GM10847 (cell line): ENCODE measurements around the gene ADAMTS19.

Experiments
- POLR2A ChIP-seq: IDR thresholded peaks from 2 replicates; pipeline ENCODE4 v1.6.1; 2011; ENCODE audit not compliant: insufficient read length; ENCODE audit errors: extremely low read depth

ADAMTS19 gene

DNA sequence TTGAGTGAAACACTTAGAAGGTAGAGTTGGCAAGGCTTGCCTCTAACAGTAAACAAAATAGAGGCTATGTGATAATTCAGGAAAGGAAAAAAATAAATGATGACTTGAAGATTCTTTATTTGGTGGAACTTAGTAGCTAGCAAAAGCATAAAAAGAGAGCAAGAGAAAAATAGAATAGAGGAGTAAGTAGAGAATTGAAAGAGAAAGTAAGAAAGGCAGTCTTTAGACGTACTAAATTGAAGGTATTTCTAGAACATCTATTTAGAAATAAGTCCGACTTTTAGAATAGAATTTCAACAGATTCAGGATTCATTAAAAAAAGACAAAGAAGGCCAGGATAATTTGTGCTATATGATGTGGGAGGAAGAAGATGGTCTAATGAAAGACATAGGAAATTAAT lies 159.7 kb downstream of the ADAMTS19 start:
- no peak for TF ChIP-seq POLR2A

- TF ChIP-seq POLR2A, result no peak
These were observed 162.4 kb downstream of the ADAMTS19 start for GRCh38 chr5:129622531-129622930.

DNA sequence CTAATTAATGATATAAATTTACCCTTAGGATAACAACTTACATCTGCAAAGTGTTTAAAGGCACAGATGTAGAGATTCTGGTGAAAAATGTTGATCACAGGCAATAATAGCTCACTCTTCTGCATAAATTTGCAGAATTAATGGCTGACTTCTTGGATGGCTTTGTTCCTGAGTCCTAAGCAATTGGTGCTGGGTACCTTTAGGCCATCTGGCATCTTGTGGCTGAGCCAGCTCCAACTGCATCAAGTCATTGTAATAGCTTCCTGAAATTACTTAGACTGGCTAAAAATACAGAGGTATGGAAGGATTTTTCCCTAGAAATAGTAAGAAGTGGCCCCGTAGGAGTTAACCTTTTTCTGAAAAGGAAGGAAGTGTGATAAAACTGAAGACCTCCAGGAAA lies 169.5 kb downstream of the ADAMTS19 start:
- no peak for TF ChIP-seq POLR2A

- no peak for TF ChIP-seq POLR2A
These were observed 170.0 kb downstream of the ADAMTS19 start for GRCh38 chr5:129630101-129630500.

DNA sequence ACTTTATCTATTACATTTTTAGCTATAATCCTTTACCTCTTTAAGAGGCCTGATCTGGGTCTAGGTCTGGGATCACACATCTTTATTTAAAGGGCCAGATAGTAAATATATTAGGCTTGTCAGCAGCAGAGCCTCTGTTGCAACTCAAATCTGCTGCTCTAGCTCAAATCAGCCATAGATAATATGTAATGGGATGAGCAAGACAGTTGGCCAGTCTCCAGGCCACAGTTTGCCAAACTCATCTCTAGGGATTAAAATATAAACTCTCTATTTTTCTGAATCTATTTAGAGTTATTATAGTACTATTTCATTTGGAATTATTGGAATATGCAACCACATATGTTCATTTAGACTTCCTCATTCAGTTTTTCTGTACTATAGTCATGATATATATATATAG lies 171.9 kb downstream of the ADAMTS19 start:
- TF ChIP-seq POLR2A, result no peak

GRCh38 chr5:129639331-129639730 lies 179.2 kb downstream of the ADAMTS19 start:
- no peak for TF ChIP-seq POLR2A

- no peak for TF ChIP-seq POLR2A
These were observed 192.4 kb downstream of the ADAMTS19 start for GRCh38 chr5:129652349-129653056.

DNA sequence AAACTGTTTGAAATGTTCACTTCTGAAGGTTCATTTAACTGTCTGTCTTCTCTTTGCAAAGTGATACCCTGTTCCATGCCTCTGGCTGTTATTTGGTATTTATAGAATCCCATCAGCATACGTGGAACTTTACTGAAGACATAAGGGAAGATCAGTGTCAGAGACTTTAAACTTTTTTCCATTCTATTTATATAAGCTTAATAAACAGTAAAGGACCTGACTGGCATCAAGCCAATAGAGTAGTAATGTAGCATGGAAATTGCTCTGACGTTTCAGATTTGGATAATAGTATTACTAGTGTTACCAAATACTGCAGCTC lies 192.9 kb downstream of the ADAMTS19 start:
- TF ChIP-seq POLR2A, result no peak

DNA sequence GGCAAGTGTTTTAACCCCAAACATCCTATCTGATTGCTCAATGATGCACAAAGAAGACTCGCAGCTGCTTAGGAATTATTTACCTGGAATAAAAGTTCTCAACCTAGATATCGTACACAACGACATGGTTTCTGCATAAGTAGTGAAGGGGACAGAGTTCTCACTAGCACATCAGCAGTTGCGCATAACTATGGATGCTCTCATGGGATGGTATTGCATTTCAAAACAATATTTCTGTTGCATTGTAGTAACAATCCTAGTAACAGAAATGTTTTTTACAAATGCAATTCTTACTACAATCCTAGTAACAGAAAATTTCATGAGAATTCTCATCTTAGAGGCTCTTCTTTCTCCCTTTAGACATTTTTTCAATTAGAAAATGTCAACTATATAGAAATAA lies 193.3 kb downstream of the ADAMTS19 start:
- TF ChIP-seq POLR2A, result no peak

GRCh38 chr5:129656952-129657351 lies 196.9 kb downstream of the ADAMTS19 start:
- TF ChIP-seq POLR2A, result no peak

- TF ChIP-seq POLR2A, result no peak
These were observed 198.7 kb downstream of the ADAMTS19 start for GRCh38 chr5:129658801-129659200.

DNA sequence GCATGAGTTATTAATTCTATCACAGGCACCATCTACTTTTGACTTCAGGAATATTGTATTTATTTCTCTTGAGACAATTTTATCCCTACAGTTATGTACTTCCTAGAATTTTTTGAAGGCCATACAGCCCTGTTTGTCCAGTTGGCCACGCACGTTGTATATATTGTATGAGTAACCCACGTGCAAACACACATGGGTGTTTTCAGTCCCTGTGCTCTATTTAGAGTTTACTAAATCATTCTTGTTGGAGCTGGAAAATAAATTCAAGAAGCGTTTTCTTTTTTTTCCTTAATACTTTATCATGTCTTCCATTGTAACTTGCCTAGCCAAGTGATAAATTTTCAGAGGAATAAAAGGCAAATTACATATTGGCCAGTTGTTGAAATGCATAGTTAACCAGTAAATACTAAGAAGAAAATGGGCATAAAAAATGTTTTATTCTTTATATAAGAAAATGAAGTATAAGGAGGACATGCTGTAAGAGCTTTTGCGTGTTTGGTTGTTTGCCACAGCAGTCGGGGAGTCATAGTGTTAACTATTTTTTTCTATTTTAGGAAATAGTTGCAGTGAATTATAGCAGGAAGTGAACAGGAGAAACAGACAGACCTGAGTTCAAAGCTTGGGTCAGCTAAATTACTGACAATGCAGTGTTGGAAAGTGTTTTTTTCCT lies 201.4 kb downstream of the ADAMTS19 start:
- TF ChIP-seq POLR2A, result no peak

DNA sequence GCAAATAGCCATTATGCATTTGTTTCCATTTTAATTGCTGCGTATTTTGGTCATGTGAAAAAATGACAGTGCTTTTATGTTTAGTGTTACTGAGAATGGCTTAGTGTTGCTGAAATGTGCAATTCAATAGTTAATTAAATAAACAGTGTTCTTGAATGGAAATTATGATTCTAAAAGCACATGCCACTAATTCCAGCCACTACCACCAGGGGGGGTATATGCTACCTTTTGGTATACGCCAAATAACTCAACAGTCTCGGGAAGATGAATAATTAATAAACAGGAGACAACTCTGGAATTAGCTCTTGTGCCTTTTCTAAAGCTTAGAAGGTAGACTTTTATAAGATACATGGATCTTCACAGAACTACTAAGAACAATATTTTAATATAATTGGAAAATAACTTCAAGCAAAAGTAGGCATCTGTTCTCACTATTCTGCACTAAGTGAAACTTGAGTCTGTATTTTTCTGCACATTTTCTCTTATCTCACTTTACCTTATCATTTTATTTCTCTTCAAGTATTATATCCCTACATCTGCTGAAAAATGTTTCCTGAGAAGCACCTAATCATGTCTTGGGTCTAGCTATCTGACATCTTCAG lies 204.3 kb downstream of the ADAMTS19 start:
- no peak for TF ChIP-seq POLR2A

GRCh38 chr5:129670957-129671500 lies 210.9 kb downstream of the ADAMTS19 start:
- no peak for TF ChIP-seq POLR2A

DNA sequence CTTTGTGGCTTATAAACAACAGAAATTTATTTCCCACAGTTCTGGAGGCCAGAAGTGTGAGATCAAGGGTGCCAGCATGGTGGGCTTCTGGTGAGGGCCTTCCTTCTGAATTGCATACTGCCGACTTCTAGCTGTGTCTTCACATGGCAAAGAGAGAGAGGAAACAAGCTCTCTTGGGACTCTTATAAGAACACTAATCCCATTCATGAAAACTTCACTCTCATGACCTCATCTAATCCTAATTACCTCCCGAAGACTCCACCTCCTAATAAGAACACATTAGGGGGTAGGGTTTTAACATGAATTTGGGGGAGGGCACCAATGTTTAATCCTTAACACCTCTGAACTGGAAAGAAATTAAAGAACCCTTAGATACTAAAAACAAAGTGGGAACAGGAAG lies 211.9 kb downstream of the ADAMTS19 start:
- TF ChIP-seq POLR2A, result no peak

DNA sequence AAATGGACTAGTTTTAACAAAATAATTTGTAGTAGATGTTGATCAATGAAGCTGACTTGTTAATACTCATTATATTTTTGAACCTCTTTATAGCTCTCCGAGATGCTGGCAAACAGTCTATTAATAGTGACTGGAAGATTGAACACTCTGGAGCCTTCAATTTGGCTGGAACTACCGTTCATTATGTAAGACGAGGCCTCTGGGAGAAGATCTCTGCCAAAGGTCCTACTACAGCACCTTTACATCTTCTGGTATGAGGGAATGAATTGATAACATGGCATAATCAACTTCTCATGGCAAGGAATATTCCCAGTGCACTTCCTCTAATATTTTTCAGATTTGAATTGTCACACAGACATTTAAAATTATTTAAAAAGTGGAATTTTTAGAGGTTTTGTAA lies 219.6 kb downstream of the ADAMTS19 start:
- no peak for TF ChIP-seq POLR2A
